WTC11 (cell line): Measurements from ENCODE around the gene KIF3C.
"Not testable (repeated sequence)": the region's sequence is repeated elsewhere in the genome, so short reads cannot be mapped to it uniquely, and the experiment has no call there.

Source experiments
- CREB1 ChIP-seq: sonication (generic); formaldehyde crosslinking; IDR thresholded peaks from 2 replicates; pipeline ENCODE4 v1.8.0; 2023; ENCODE audit warnings: mild to moderate bottlenecking, missing genetic modification reagents
- NR3C1 ChIP-seq: sonication (generic); formaldehyde crosslinking; conservative IDR thresholded peaks from 2 replicates; pipeline ENCODE4 v1.8.1; 2023; ENCODE audit warnings: low read depth, mild to moderate bottlenecking, missing genetic modification reagents
- ZNF232 ChIP-seq: sonication (generic); formaldehyde crosslinking; IDR thresholded peaks from 2 replicates; pipeline ENCODE4 v1.8.0; 2022; ENCODE audit warnings: mild to moderate bottlenecking, missing genetic modification reagents
- TF ChIP-seq, protein P1 (sequence below): fragments of 200-600 bp; IDR thresholded peaks from 2 replicates; pipeline ENCODE4 v1.8.0; 2022; ENCODE audit warnings: antibody characterized with exemption
- TF ChIP-seq, protein P2 (sequence below): sonication (generic); formaldehyde crosslinking; IDR thresholded peaks from 2 replicates; pipeline ENCODE4 v1.8.0; 2022; ENCODE audit warnings: mild to moderate bottlenecking, missing genetic modification reagents
- TF ChIP-seq, protein P3 (sequence below): sonication (generic); formaldehyde crosslinking; conservative IDR thresholded peaks from 2 replicates; pipeline ENCODE4 v1.8.1; 2023; ENCODE audit warnings: mild to moderate bottlenecking, low read depth, missing genetic modification reagents, moderate library complexity
- TF ChIP-seq, protein P4 (sequence below): sonication (generic); formaldehyde crosslinking; IDR thresholded peaks from 2 replicates; pipeline ENCODE4 v1.8.0; 2023; ENCODE audit warnings: missing genetic modification reagents

DNA sequence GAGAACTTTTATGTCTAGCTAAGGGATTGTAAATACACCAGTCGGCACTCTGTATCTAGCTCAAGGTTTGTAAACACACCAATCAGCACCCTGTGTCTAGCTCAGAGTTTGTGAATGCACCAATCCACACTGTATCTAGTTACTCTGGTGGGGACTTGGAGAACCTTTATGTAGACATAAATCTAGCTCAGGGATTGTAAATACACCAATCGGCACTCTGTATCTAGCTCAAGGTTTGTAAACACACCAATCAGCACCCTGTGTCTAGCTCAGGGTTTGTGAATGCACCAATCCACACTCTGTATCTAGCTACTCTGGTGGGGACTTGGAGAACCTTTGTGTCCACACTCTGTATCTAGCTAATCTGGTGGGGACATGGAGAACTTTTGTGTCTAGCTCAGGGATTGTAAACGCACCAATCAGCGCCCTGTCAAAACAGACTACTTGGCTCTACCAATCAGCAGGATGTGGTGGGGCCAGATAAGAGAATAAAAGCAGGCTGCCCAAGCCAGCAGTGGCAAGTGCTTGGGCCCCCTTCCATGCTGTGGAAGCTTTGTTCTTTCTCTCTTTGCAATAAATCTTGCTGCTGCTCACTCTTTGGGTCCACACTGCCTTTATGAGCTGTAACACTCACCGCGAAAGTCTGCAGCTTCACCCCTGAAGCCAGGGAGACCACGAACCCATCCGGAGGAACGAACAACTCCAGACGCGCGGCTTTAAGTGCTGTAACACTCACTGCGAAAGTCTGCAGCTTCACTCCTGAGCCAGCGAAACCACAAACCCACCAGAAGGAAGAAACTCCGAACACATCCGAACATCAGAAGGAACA is 66.1 kb downstream of the KIF3C start:
- not testable (repeated sequence) for TF ChIP-seq ZNF232, NR3C1, CREB1 (CRISPR knock-in tag)
- TF ChIP-seq, protein P1, sequence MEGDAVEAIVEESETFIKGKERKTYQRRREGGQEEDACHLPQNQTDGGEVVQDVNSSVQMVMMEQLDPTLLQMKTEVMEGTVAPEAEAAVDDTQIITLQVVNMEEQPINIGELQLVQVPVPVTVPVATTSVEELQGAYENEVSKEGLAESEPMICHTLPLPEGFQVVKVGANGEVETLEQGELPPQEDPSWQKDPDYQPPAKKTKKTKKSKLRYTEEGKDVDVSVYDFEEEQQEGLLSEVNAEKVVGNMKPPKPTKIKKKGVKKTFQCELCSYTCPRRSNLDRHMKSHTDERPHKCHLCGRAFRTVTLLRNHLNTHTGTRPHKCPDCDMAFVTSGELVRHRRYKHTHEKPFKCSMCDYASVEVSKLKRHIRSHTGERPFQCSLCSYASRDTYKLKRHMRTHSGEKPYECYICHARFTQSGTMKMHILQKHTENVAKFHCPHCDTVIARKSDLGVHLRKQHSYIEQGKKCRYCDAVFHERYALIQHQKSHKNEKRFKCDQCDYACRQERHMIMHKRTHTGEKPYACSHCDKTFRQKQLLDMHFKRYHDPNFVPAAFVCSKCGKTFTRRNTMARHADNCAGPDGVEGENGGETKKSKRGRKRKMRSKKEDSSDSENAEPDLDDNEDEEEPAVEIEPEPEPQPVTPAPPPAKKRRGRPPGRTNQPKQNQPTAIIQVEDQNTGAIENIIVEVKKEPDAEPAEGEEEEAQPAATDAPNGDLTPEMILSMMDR, result not testable (repeated sequence)
- TF ChIP-seq, protein P2, sequence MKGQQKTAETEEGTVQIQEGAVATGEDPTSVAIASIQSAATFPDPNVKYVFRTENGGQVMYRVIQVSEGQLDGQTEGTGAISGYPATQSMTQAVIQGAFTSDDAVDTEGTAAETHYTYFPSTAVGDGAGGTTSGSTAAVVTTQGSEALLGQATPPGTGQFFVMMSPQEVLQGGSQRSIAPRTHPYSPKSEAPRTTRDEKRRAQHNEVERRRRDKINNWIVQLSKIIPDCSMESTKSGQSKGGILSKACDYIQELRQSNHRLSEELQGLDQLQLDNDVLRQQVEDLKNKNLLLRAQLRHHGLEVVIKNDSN (CRISPR knock-in tag), result not testable (repeated sequence)
- TF ChIP-seq, protein P3, sequence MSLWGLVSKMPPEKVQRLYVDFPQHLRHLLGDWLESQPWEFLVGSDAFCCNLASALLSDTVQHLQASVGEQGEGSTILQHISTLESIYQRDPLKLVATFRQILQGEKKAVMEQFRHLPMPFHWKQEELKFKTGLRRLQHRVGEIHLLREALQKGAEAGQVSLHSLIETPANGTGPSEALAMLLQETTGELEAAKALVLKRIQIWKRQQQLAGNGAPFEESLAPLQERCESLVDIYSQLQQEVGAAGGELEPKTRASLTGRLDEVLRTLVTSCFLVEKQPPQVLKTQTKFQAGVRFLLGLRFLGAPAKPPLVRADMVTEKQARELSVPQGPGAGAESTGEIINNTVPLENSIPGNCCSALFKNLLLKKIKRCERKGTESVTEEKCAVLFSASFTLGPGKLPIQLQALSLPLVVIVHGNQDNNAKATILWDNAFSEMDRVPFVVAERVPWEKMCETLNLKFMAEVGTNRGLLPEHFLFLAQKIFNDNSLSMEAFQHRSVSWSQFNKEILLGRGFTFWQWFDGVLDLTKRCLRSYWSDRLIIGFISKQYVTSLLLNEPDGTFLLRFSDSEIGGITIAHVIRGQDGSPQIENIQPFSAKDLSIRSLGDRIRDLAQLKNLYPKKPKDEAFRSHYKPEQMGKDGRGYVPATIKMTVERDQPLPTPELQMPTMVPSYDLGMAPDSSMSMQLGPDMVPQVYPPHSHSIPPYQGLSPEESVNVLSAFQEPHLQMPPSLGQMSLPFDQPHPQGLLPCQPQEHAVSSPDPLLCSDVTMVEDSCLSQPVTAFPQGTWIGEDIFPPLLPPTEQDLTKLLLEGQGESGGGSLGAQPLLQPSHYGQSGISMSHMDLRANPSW (CRISPR knock-in tag), result not testable (repeated sequence)
- TF ChIP-seq, protein P4, sequence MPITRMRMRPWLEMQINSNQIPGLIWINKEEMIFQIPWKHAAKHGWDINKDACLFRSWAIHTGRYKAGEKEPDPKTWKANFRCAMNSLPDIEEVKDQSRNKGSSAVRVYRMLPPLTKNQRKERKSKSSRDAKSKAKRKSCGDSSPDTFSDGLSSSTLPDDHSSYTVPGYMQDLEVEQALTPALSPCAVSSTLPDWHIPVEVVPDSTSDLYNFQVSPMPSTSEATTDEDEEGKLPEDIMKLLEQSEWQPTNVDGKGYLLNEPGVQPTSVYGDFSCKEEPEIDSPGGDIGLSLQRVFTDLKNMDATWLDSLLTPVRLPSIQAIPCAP (CRISPR knock-in tag), result not testable (repeated sequence)
